ENCODE results near the gene GLIS1.

DNA sequence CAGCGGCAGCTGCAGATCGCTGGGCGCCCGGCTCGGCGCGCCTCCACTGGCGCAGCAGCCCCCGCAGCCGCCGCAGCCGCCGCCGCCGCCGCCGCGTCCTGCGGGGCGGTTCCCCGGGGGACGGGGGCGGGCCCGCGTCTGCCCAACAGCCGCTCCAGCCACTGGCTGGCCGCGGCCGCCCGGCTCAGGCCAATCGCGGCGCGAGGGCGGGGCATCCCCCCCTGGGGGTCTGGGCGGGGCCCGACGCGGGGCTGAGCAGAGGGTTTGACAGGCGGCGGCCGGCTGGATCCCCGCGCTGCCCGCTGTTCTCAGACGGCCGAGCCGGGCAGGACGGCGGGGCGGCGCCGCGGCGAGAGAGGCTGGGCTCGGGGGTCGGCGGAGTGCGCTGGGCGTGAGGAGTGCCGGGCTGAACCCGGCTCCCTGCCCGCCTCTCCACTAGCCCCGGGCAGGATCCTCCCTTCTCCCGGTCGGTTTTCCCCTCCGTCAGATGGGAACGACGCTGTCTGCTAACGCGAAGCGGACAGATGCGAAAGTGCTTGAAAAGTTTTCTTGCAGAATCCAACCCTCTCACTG is at the start of gene GLIS1:
- TF ChIP-seq CTCF (optimal IDR thresholded peaks at IDR 0.05 in 1 of 3, IDR thresholded peaks at IDR 0.05 in 1 of 3, conservative IDR thresholded peaks at IDR 0.05 in 1 of 3; ENCODE audit: extremely low read depth in 1 of 3, insufficient read depth in 2 of 3, low read length in 3 of 3) (no peak), EZH2 (IDR thresholded peaks at IDR 0.05; ENCODE audit: low read length) (no peak)

All from keratinocyte (primary cell).